ENCODE measurements around the gene OR5B17.
"Not testable (repeated sequence)": the region's sequence is repeated elsewhere in the genome, so short reads cannot be mapped to it uniquely, and the experiment has no call there.

The OR5B17 gene

GRCh38 chr11:58358969-58359368 lies at the start of gene OR5B17:
OR5B17 (minus strand) TSS chr11:58359069; CDS start chr11:58359069, 0 bp downstream.
- Histone ChIP-seq H3K9me3 (no peaks in the 10 kb centered on the region), H3K4me3 (no peak within 1 kb of the TSS)
- in situ Hi-C loops (cut with MboI; ENCODE audit: low sequenced_read_pairs), result no loop called here

DNA sequence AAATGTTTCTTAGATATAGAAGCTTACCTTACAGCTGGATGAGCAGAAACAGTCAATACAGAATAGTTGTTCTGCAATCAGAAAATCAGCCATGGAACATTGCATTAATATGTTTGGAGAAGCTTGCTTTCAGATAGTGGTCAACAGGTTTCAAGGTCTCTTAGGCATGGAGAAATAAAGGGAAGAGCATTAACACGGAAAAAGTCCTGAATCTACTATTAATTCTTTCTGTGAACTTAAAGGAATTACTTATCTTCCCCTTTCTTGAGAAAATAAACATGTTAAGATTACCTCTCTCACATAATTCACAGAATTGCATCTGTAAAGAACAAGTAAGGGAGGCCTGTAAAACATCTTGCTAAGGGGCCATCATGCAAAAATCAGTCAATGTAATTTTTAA lies 47.9 kb upstream of the OR5B17 start, which contains the start of gene OR5B3:
Gene OR5B3, minus strand, starts transcription at position 101 of the 400 bp plus-strand sequence. CDS start 3,465 bp downstream, outside the sequence.
- Histone ChIP-seq H3K4me3 (no peak within 1 kb of the TSS), H3K27me3 (ENCODE audit: low read depth) (no peaks in the 10 kb centered on the region), H3K9me3 (no peaks in the 10 kb centered on the region), H3K36me3 (replicated peaks) (no peaks in the 10 kb centered on the region), H3K4me1 (no peaks in the 10 kb centered on the region)
- no peak for DNase-seq (ENCODE audit: low spot score in 2 of 2)
- in situ Hi-C loops (cut with MboI; ENCODE audit: low sequenced_read_pairs), result no loop called here

More at GRCh38 chr11:58358969-58359368, at the start of gene OR5B17:
- H3K36me3 ChIP-seq (replicated peaks), result no peaks in the 10 kb centered on the region
- no peaks in the 10 kb centered on the region for H3K4me1 ChIP-seq
- H3K27me3 ChIP-seq (ENCODE audit: low read depth), result no peaks in the 10 kb centered on the region
- no peak for DNase-seq (ENCODE audit: low spot score in 2 of 2)

DNA sequence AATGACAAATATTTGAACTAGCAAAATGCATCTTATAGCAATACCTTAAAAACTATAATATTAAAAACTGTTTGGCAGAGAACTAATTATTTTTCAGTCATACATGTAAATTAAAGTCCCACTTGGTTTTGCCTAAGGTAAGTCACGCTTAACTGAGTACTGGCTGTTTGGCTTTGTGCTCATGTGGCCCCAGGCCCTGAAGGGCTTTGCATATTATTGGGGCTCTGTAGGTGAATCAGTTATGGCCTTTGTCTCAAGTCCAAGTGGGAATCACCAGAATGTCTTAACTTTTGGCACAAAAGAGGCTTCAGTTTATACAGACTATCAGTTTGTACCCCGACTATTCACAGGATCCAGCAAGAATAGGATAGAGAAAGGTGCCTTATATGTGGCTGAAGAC lies 40.8 kb upstream of the OR5B17 start:
- H3K9me3 ChIP-seq; H3K4me1 ChIP-seq; H3K27me3 ChIP-seq (ENCODE audit: low read depth); in situ Hi-C loops (cut with MboI; ENCODE audit: low sequenced_read_pairs); H3K4me3 ChIP-seq; DNase-seq (ENCODE audit: low spot score in 2 of 2); H3K36me3 ChIP-seq (replicated peaks): not testable (repeated sequence)

DNA sequence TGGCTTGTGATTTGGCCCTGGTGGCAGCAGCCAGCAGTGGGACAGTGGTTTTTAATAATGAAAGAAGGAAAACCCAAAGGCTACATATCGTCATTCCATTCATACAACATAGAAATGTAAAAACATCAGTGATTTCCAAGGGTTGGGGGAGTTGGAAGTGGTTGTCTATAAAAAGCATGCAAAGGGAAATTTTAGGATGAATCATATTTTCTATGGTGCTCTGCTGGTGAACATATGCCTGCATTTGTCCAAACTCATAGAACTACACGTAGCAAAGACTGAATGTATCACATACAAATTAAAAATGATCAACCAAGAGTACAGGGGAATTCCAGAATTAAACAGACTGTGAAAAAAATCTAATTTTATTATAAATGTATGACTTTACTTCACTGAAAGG lies 36.7 kb upstream of the OR5B17 start:
- no peak overlapping the region for H3K4me3 ChIP-seq
- no peak for DNase-seq (ENCODE audit: low spot score in 2 of 2)
- no peaks in the 10 kb centered on the region for H3K4me1 ChIP-seq
- H3K27me3 ChIP-seq (ENCODE audit: low read depth), result no peaks in the 10 kb centered on the region
- H3K9me3 ChIP-seq, result no peaks in the 10 kb centered on the region
- in situ Hi-C loops (cut with MboI; ENCODE audit: low sequenced_read_pairs), result no loop called here
- no peaks in the 10 kb centered on the region for H3K36me3 ChIP-seq (replicated peaks)

DNA sequence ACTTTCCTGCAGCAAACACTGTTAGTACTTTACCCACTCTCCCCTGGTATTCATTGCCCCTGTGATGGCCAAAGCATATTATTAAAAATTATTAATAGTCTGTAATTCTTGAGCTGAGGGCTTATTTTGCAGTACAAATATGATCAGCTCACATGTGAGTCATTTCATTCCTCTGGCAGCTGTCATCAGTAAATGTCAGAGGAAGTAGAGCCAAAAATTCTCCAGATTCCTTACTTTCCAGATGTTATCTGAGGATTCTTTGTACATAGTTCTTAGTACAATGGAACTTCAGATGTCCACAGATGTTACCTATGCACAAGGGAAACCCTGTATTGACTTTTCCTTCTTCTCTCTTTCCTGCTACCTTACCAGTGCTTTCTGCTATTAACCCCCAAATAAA lies 35.3 kb upstream of the OR5B17 start:
- in situ Hi-C loops (cut with MboI; ENCODE audit: low sequenced_read_pairs), result no loop called here
- Histone ChIP-seq H3K36me3 (replicated peaks) (no peaks in the 10 kb centered on the region), H3K4me1 (no peaks in the 10 kb centered on the region), H3K9me3 (no peaks in the 10 kb centered on the region), H3K4me3 (no peak overlapping the region), H3K27me3 (ENCODE audit: low read depth) (no peaks in the 10 kb centered on the region)
- no peak for DNase-seq (ENCODE audit: low spot score in 2 of 2)

- Histone ChIP-seq H3K4me1 (no peaks in the 10 kb centered on the region), H3K9me3 (no peaks in the 10 kb centered on the region), H3K27me3 (ENCODE audit: low read depth) (no peaks in the 10 kb centered on the region), H3K4me3 (no peak overlapping the region), H3K36me3 (replicated peaks) (no peaks in the 10 kb centered on the region)
- in situ Hi-C loops (cut with MboI; ENCODE audit: low sequenced_read_pairs), result no loop called here
- no peak for DNase-seq (ENCODE audit: low spot score in 2 of 2)
These were observed 33.9 kb upstream of the OR5B17 start for GRCh38 chr11:58392746-58393145.

DNA sequence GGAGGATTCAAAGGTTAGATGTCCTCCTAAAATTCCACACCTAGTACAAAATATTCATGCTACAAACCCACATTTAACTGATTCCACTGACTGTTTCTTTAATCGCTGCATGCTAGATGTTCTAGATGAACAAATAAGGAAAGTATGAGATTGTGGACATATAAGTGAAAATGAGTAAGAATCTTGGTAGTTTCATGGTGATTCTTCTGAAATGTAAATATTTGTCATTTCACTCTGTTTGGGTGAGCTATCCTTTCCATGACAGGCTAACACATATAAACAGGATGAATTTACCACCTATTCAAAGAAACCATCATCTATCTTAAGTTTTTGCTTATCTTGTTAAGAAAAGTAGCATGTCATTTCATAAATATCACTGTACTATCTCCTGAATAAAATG lies 33.0 kb upstream of the OR5B17 start:
- Histone ChIP-seq H3K4me3 (no peak overlapping the region), H3K4me1 (no peaks in the 10 kb centered on the region), H3K36me3 (replicated peaks) (no peaks in the 10 kb centered on the region), H3K9me3 (no peaks in the 10 kb centered on the region), H3K27me3 (ENCODE audit: low read depth) (no peaks in the 10 kb centered on the region)
- in situ Hi-C loops (cut with MboI; ENCODE audit: low sequenced_read_pairs), result no loop called here
- no peak for DNase-seq (ENCODE audit: low spot score in 2 of 2)

GRCh38 chr11:58390551-58391063 lies 31.7 kb upstream of the OR5B17 start:
- no peaks in the 10 kb centered on the region for H3K27me3 ChIP-seq (ENCODE audit: low read depth)
- no peaks in the 10 kb centered on the region for H3K9me3 ChIP-seq
- H3K4me3 ChIP-seq, result no peak overlapping the region
- no peak for DNase-seq (ENCODE audit: low spot score in 2 of 2)
- H3K36me3 ChIP-seq (replicated peaks), result no peaks in the 10 kb centered on the region
- in situ Hi-C loops (cut with MboI; ENCODE audit: low sequenced_read_pairs), result no loop called here
- H3K4me1 ChIP-seq, result no peaks in the 10 kb centered on the region

DNA sequence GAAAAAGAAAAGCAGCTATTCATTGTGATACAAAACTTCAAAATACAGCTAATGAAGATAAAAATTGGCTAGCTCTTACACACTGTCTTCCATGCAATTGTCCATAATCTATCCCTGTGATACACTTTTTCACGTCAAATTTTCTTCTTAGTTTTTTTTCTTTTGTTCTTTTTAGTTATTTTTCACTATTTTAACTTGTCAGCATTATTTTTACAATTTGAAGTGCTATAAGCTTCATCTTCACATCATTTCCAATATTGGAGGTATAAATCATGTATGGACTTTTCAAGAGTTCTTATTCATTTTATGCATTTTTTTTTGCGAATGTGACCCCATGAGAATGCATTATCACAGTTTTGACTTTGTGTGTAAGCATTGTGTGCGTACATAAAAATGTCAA lies 4.1 kb downstream of the OR5B17 start:
- in situ Hi-C loops (cut with MboI; ENCODE audit: low sequenced_read_pairs), result no loop called here
- H3K9me3 ChIP-seq, result no peaks in the 10 kb centered on the region
- no peaks in the 10 kb centered on the region for H3K36me3 ChIP-seq (replicated peaks)
- H3K27me3 ChIP-seq (ENCODE audit: low read depth), result no peaks in the 10 kb centered on the region
- no peaks in the 10 kb centered on the region for H3K4me1 ChIP-seq
- no peak for DNase-seq (ENCODE audit: low spot score in 2 of 2)
- no peak overlapping the region for H3K4me3 ChIP-seq

DNA sequence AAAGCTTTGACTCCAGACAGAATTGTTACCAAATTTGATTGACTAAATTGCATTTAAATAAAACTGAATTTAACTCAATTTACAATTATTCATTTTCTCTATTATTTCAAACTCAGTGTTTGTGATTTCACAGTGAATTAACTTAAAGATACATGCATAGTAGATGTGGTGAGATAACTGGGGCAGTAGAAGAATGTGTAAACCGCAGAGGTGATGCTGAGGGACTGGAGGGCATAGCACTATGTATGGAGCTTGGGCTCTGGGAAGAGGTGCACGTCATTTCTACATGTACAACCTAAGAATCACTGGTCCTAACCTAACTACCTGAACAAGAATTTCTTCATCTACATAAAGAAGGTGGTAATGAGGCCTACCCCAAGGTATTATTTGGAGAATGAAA lies 13.7 kb downstream of the OR5B17 start:
- in situ Hi-C loops (cut with MboI; ENCODE audit: low sequenced_read_pairs), result no loop called here
- Histone ChIP-seq H3K4me1 (no peaks in the 10 kb centered on the region), H3K9me3 (no peaks in the 10 kb centered on the region), H3K27me3 (ENCODE audit: low read depth) (no peaks in the 10 kb centered on the region), H3K36me3 (replicated peaks) (no peaks in the 10 kb centered on the region), H3K4me3 (no peak overlapping the region)
- DNase-seq (ENCODE audit: low spot score in 2 of 2), result no peak

DNA sequence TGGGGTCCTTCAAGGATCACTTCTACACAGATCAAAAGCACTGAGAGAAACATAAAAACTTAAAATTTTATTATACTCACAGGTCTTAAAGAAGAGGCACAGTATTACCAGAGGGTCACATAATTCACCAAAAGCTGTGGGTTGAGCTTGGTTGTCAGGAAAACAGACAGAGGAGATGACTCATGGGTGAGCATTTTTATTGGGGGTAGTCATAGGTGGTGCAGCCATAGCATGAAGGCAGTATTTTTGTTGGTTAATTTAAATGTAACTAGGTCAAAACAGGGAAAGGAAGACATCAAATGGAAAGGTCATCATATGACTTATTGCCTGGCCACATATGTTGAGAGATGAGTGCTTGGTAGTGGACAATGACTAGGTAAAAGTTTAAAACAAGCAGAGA lies 24.2 kb downstream of the OR5B17 start:
- H3K36me3 ChIP-seq (replicated peaks), result no peaks in the 10 kb centered on the region
- in situ Hi-C loops (cut with MboI; ENCODE audit: low sequenced_read_pairs), result no loop called here
- DNase-seq (ENCODE audit: low spot score in 2 of 2), result no peak
- H3K4me3 ChIP-seq, result no peak overlapping the region
- no peaks in the 10 kb centered on the region for H3K27me3 ChIP-seq (ENCODE audit: low read depth)
- H3K4me1 ChIP-seq, result no peaks in the 10 kb centered on the region
- H3K9me3 ChIP-seq, result no peaks in the 10 kb centered on the region

DNA sequence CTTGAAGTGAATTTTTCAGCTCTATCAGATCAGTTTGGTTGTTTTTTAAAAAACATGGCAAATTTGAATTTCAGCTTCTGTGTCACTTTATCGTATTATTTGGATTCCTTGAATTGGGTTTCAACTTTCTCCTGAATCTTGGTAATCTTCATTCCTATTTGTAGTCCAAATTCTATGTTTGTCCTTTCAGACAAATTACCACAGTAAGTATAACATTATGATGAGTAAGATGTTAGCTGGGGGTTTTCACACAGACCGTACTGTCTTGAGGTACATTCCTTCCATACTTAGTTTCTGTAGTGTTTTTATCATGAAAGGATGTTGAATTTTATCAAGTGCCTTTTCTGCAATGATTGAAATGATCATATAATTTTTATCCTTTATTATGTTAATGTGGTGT lies 28.0 kb downstream of the OR5B17 start:
- no peaks in the 10 kb centered on the region for H3K27me3 ChIP-seq (ENCODE audit: low read depth)
- no peak overlapping the region for H3K4me3 ChIP-seq
- no peaks in the 10 kb centered on the region for H3K36me3 ChIP-seq (replicated peaks)
- no peaks in the 10 kb centered on the region for H3K9me3 ChIP-seq
- in situ Hi-C loops (cut with MboI; ENCODE audit: low sequenced_read_pairs), result no loop called here
- H3K4me1 ChIP-seq, result no peaks in the 10 kb centered on the region
- DNase-seq (ENCODE audit: low spot score in 2 of 2), result no peak

DNA sequence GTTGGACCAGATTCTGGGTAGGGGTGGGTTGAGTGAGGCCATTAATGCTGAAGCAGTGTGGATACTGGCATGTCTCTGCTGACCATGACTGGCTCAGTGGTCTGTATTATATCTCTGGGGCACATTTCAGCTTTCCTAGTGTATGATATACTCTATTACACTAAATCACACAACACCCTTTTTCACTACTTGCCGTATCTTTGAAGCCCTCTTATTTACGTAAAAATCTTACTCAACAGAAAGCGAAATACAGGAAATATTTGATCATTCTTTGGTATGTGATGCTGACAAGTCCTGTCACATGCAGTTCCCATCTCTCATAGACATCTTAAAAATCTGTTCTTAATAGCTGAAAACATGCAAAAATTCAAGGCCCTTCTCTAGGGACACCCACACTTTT lies 40.3 kb downstream of the OR5B17 start:
- no peak for DNase-seq (ENCODE audit: low spot score in 2 of 2)
- no peaks in the 10 kb centered on the region for H3K36me3 ChIP-seq (replicated peaks)
- H3K9me3 ChIP-seq, result no peaks in the 10 kb centered on the region
- in situ Hi-C loops (cut with MboI; ENCODE audit: low sequenced_read_pairs), result no loop called here
- no peaks in the 10 kb centered on the region for H3K27me3 ChIP-seq (ENCODE audit: low read depth)
- H3K4me3 ChIP-seq, result no peak overlapping the region
- H3K4me1 ChIP-seq, result no peaks in the 10 kb centered on the region

DNA sequence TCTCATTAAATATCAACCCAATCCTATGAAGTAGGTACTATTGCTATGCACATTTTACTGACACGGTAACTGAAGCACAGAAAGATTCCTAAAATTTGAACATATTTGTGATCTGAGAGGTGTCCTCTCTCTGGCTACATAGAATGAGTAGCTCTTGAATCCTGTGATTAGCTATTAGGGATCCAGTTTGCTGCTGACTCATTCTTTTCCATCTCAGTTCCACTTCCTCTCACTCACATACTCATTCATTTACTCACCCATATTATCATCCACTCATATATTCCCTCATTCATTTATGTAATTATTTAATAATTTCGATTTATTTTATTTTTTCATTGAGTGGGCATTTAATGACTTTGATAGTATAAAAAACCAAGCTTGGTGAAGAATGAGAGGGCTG lies 42.7 kb downstream of the OR5B17 start:
- Histone ChIP-seq H3K27me3 (ENCODE audit: low read depth) (no peaks in the 10 kb centered on the region), H3K4me3 (no peak overlapping the region), H3K4me1 (no peaks in the 10 kb centered on the region), H3K9me3 (no peaks in the 10 kb centered on the region), H3K36me3 (replicated peaks) (no peaks in the 10 kb centered on the region)
- DNase-seq (ENCODE audit: low spot score in 2 of 2), result no peak
- in situ Hi-C loops (cut with MboI; ENCODE audit: low sequenced_read_pairs), result no loop called here

Measured in HAP-1 (cell line).